Spleen (tissue), 7 donors: ENCODE data around the gene CPT1B.
A peak's percentile ranks its signal among the peaks of the same experiment; 100 is the strongest.

Experiments
- POLR2A ChIP-seq, 3 donors: fragments of 450-650 bp; IDR thresholded peaks; one replicate each; pipeline ENCODE4 v1.5.1; 2017; ENCODE audit warnings: antibody characterized with exemption in 3 of 3, mild to moderate bottlenecking in 1 of 3
- POLR2AphosphoS5 ChIP-seq, 3 donors: sonication (generic); formaldehyde crosslinking; IDR thresholded peaks; one replicate each; pipeline ENCODE4 v1.5.1; 2017; ENCODE audit warnings: antibody characterized with exemption in 3 of 3
- TF ChIP-seq, protein P1 (sequence below), 11 experiments: fragments of 200-600 bp in 7 of 11; fragments of 450-650 bp in 4 of 11; sonication (generic) in 4 of 11; IDR thresholded peaks in 8 of 11; conservative IDR thresholded peaks in 3 of 11; 1 replicate in 7 of 11; 2 replicates in 4 of 11; pipeline versions ENCODE4 v1.4.0 to v1.8.0; 2016 to 2021; ENCODE audit warnings: antibody characterized with exemption in 11 of 11, inconsistent platforms in 4 of 11, mild to moderate bottlenecking in 1 of 11
- donor health status: DM: no; HTN: no; CAD: no; lungs with moderate emphysema.
- donor health status: DM: no; HTN: no; CAD: no.
- donor health status: DM: no; HTN: no; CAD: no.

DNA sequence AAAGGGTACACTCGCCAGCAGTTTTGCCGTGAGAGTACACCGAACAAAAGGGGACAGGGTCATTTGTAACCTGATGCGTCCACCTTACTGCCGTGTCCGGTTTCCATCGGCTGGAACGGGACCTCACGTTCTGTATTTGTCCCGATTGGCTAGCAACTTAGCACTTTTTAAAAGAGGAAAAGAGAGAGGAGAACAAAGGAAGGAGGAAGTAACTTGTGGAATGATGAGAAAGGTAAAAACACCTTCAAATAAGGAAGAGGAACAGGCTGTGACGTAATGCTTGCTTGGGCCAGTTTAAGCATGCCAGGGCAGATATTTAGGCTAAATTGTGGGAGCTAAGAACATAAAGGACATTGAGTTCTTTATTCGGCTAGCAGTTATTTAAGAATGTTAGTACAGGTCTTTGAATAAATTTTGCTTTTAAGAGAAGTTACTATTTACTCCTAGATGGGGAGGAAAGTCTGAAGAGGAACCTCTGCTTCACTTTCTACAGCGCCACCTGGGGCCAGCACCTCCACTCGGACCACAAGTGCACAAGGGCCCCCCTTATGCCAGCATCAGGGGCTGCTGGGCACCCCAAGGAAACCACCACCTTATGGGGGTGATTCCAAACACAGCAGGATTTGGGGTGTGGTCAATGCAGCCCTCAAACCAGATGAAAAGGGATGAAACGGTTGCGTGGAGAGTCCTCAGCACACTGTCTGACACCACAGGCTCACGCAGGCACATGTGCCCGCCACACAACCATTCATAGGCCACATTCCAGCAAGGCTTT lies 43.9 kb upstream of the CPT1B start:
- TF ChIP-seq POLR2A (IDR thresholded peaks at IDR 0.05) (no peak), POLR2AphosphoS5 (IDR thresholded peaks at IDR 0.05) (no peak)
- TF ChIP-seq, protein P1, sequence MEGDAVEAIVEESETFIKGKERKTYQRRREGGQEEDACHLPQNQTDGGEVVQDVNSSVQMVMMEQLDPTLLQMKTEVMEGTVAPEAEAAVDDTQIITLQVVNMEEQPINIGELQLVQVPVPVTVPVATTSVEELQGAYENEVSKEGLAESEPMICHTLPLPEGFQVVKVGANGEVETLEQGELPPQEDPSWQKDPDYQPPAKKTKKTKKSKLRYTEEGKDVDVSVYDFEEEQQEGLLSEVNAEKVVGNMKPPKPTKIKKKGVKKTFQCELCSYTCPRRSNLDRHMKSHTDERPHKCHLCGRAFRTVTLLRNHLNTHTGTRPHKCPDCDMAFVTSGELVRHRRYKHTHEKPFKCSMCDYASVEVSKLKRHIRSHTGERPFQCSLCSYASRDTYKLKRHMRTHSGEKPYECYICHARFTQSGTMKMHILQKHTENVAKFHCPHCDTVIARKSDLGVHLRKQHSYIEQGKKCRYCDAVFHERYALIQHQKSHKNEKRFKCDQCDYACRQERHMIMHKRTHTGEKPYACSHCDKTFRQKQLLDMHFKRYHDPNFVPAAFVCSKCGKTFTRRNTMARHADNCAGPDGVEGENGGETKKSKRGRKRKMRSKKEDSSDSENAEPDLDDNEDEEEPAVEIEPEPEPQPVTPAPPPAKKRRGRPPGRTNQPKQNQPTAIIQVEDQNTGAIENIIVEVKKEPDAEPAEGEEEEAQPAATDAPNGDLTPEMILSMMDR (IDR thresholded peaks at IDR 0.05 in 8 of 11, conservative IDR thresholded peaks at IDR 0.05 in 3 of 11) = peak in 6 of 11 experiments; percentile 23 to 43 (median 36)
